Bone marrow (tissue), 2 donors: Measurements from ENCODE around the gene MEF2D.

ENCODE experiments used
- DNase-seq, 2 donors: peaks; one replicate each; lab custom pipeline; 2025; lab: John Stamatoyannopoulos, UW

The MEF2D gene

DNA sequence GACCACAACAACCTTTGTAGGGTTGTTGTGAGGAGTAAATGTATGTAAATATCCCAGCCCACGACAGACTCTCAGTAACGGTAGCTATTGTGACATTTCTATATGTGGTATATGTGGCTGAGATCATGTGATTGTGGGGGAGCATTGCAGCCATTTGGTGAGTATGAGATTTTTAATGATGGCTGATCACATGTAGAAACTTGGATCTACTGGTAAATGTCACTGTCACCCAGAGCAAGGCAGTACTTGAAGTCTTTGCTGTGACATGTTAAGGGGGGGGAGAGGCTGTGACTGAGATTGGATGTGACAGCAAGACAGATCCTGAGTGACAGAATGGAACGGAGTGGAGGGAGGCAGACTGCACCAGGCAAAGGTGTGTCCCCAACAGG lies 23.9 kb upstream of the MEF2D start:
- DNase-seq: no peak

GRCh38 chr1:156523801-156524480 lies 23.4 kb upstream of the MEF2D start:
- DNase-seq: no peak

GRCh38 chr1:156522443-156522970 lies 21.9 kb upstream of the MEF2D start:
- no peak for DNase-seq

GRCh38 chr1:156517748-156518147 lies 17.2 kb upstream of the MEF2D start:
- DNase-seq: no peak

DNA sequence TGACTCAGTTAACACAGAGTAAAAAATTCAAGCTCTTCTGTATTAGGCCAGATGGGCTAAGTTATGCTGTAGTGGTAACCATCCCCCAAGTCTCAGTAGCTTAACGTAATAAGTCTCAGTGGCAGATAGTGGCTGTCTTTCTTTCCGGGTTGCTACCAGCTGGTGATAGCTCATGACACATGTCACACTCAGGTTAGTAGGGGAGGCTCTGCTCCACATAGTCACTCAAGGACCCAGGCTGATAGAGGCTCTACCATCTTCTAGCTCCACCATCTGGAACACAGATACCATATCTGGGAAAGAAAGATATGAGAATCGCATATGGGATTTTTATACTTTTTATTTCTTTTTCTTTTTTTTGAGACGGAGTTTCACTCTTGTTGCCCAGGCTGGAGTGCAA lies 16.2 kb upstream of the MEF2D start:
- no peak for DNase-seq

DNA sequence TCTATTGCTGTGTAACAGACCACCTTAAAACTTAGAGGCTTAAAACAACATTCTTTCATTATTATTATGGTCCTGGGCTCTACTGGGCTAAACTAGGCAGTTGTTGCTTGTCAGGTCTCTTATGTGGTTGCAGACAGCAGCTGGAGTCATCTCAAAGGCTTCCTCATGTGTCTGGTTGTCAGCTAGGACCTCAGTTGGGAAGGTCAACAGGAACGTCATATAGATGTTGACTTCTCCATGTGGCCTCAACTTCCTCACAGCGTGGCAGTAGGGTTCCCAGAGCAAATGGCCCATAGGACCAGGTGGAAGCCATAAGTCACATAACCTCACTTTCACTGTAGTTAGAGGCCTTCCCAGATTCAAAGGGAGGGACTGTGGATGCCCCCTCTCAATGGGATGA lies 15.4 kb upstream of the MEF2D start:
- DNase-seq: no peak

- DNase-seq: no peak
Observed at GRCh38 chr1:156513185-156513584, 12.6 kb upstream of the MEF2D start.

- no peak for DNase-seq
Observed at GRCh38 chr1:156511644-156512043, 11.1 kb upstream of the MEF2D start.

DNA sequence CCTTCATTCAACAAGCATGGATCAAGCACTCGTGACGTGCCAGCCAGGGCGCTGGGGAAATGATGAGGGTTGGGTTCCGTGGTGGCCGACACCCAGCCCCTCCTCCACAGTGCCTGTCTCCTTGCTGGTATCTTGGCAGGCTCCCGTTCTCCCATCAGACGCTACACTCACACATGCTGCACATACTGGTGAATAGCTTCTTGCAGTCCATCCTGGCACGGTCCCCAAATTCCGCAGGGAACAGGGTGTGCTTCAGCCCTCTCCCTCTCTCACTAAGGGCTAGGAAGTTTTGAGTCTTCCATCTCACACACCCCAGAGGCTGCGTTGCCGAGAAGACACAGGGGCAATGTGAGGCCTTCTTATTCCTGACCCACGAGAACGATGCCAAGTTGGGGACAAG lies 10.1 kb upstream of the MEF2D start:
- DNase-seq: no peak

- no peak for DNase-seq
Observed at GRCh38 chr1:156509424-156510034, 9.0 kb upstream of the MEF2D start.

DNA sequence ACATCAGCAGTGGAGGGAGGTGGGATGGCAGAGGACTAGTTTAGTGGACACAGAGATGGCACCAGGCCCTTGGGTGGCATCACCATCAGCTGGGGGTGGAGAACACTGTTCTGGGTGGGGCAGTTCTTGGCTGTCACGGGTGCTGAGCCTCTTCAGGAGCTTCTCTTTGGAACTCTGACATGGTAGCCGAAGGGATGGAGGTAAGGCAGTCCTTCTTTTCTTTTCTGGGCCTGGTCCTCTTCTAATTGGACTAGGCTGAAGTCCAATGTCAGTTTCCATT lies 8.3 kb upstream of the MEF2D start:
- DNase-seq: no peak

- DNase-seq: no peak
Observed at GRCh38 chr1:156508205-156508954, 7.8 kb upstream of the MEF2D start.

GRCh38 chr1:156506450-156506849 lies 5.9 kb upstream of the MEF2D start:
- DNase-seq: no peak

DNA sequence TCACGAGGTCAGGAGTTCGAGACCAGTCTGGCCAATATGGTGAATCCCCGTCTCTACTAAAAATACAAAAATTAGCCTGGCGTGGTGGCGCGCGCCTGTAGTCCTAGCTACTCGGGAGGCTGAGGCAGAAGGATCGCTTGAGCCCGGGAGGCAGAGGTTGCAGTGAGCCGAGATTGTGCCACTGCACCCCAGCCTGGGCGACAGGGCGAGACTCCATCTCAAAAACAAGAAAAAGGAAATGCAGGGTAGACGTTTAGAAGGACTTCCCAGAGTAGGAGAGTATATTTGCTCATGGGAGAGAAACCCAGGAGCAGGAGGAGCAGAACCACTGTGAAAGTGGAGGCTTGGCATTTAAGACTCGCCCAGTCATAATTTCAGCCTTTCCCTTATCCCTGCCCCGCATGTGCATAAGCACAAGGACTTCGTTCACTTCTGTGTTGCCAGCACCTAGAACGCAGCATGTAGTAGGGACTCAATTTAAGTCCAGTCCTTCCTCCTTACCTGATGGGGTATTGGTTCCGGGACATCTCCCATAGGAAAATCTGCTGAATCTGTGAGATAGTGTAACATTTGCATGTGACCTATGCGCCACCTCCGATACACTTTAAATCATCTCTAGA lies 5.2 kb upstream of the MEF2D start:
- DNase-seq: no peak

DNA sequence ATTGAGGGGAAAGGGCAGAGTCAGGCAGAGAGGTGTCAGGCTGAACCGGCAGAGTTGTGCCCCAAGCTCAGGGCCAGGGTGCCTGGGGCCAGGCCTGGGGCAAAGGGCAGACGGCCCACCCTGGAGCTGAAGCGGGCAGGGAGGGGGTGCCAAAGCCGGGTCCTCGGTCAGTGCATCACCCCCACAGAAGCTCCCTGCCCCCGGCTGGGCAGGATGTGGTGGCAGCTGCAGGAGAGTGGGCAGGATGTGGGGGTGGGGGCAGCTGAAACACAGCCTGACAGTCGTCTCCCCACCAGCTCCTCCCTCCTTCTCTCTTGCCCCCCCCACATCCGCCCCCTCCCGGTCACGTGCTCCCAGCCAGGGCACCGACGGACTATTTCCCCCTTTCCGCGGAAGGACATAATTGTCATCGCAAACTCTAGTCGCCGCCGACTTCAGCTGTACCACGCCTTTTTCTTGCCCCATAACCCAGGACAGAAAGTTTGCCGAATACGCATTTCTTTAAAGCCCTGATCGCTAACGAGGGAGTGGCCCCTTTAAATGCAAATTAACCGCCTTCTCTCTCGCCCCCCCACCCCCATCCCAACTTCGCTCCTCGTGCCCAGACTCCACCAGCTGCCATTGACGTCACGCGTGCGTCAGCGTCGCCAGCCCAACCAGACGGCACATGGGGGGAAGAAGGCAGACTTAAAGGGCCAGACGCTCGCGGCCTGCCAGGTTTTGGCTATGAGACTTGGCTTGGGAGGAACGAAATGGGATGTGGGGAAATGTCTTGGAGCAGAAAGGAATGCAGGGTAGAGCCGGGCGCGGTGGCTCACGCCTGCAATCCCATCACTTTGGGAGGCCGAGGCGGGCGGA lies 4.5 kb upstream of the MEF2D start:
- peak; percentile 99 to 100 for DNase-seq

DNA sequence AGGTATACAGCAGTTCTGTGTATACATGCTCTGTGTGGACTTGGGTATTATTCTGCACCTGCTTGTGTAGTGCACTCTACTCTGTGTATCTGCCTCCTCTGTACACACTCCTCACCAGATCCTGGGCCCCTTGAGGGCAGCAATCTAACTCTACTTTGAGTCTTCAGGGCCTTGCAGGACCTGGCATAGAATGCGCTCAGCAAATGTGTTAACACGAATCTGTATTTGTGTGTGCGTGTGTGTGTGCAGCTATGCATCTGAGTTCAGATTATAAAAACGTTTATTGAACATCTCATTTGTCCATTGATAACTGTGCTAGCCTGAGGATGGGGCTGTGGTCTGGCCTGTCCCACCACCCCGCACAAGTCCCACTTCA lies 3.9 kb upstream of the MEF2D start:
- DNase-seq: no peak

DNA sequence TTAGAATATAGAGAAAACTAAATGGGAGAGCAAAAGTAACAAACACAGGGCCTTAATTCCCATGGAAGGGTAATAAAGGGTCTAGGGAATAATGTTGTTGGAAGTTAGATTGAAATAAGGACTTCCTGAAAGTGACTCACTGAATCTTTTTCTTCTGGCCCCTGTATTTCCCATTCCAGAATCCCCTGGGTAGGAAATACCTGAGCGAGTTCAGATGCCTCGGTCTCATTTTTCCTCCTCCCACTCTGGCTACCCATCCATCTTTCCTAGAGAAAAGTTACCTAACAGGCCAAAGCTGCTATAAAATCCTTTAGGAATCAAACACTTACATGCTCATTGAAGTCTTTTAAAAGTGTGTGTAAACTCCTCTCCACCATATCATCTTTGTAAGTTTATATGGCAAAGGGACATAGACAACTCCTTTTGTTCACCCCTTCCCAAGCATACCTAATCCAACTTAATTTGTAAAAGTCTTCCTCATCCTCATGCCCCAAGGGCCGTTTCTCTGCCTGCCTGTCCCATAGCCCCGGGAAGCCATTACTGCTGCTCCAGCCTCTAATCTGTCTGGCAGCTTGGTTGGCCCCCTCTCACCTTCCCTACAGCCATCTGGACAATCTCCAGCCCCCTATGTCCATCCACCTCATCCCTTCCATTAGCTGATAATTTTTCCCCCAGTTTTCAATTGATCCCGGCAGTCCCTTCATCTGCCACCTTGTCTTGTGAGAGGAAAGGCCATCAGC lies 3.3 kb upstream of the MEF2D start:
- DNase-seq: no peak

DNA sequence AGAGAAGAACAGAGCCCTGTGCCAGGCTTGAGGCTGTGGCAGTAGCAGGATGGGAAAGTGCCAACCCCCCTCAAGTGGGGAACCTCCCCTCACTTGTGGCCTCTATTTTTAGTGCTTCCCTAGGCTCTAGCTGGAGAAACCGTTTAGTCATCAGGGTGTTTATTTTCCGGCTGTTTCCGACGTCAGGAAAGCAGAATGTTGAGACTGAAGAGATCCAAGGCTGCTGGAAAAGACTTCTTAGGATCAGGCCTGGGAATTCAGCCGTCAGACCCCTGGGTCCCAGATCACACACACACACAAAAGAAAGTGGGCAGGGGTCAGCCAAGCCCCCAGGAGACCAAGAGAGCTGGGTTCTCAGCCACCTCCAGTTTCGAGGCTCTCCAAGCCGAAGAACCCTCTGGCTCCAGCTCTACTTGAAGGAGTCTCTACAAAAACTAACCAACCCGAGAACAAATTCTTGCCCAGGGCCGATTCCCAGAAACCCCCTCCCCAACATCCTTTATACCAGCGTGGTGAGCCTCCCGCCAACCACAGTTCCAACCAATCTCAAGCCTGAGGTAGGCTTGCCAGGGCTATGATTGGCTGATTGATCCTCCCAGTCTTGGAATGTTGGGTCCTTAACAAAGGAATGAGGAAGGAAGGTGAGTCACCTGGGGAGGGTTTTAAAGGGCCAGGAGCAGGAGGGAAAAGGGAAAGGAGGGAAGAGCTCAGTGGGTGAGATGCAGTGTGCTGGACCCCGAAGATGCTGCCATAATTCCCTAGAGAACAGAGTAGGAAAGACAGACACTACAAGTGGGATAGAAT lies 2.5 kb upstream of the MEF2D start:
- peak in 1 of 2 donors; percentile 80 for DNase-seq

DNA sequence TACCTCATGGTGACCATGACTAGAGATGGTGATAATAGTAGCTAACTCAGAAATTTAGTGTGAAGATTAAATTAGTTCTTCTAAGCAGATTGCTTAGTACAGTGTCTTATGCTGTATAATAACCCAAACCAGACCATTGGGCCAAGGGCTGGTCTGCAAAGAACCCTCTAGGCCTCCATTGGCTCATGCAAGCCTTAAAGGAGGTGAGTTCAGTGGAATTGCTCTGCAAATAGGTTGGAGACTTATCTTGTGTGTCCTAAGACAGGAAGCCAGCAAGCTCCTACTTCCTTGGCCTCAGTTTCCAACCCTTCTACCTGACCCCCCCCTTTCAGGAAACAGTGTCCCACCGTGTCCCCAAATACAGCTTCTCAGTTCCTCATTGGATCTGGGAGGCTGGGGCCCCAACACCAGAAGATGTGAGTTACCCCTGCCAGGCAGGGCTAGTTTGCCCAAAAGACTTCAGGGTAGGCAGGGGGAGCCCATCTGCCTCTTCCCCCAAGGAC lies 1.9 kb upstream of the MEF2D start:
- DNase-seq: no peak

DNA sequence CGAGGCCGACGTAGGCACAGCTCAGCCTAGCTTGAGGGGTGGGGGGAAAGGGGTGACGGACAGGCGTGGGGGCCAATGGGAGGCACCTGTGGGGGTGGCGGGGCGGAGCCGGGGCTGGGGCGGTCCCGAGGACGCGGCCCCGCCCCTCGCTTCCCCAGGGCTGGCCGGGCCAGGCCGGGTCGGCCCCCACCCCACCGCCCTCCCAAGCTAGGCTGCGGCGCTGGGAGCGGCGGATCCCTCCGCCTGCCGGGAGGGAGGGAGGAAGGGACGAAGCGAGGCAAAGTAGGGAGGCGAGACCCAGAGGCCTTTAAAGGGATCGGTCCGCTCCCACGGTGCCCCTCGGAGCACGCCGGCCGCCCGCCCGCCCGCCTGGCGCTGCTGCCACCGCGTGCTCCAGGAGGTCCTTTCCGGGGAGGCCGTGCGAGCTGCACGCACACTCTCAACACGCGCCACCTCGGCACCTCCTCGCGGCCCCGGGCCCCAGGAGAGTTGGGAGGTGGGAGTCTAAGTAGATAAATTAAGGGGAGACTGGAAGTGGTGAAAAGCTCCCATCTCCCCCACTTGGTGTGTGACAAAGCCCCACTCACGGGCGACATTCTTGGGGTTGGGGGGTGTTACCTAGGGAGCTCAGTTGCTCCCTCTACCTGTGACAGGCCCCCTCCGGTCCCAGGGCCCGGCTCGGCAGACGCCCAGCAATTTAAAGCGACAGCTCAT lies 375 bp upstream of the MEF2D start:
- DNase-seq: peak; percentile 90 to 93
